ENCODE results near the gene RSPH10B.
"Not testable (repeated sequence)": the region's sequence is repeated elsewhere in the genome, so short reads cannot be mapped to it uniquely, and the experiment has no call there.

Gene RSPH10B

GRCh38 chr7:5970347-5970911 is at the start of gene RSPH10B:
TSS of gene RSPH10B (minus strand) at chr7:5970689. CDS start at chr7:5967116, 3,573 bp downstream.
- in situ Hi-C loops (cut with HindIII; ENCODE audit: low pct_ligation_motif_present, low pct_unique_long_range_greater_than_20kb, low sequenced_read_pairs); DNase-seq: not testable (repeated sequence)

GRCh38 chr7:6016653-6016966 is 46.1 kb upstream of the RSPH10B start:
- in situ Hi-C loops (cut with HindIII; ENCODE audit: low pct_ligation_motif_present, low pct_unique_long_range_greater_than_20kb, low sequenced_read_pairs), result no loop called here

GRCh38 chr7:6015917-6016652 is 45.6 kb upstream of the RSPH10B start:
- peak; percentile 30 for DNase-seq
- in situ Hi-C loops (cut with HindIII; ENCODE audit: low pct_ligation_motif_present, low pct_unique_long_range_greater_than_20kb, low sequenced_read_pairs), result no loop called here

More at GRCh38 chr7:6016653-6016966, 46.1 kb upstream of the RSPH10B start:
- DNase-seq, result no peak

- in situ Hi-C loops (cut with HindIII; ENCODE audit: low pct_ligation_motif_present, low pct_unique_long_range_greater_than_20kb, low sequenced_read_pairs), result no loop called here
- no peak for DNase-seq
Observed at GRCh38 chr7:6012355-6013104, 42.0 kb upstream of the RSPH10B start.

- no peak for DNase-seq
- in situ Hi-C loops (cut with HindIII; ENCODE audit: low pct_ligation_motif_present, low pct_unique_long_range_greater_than_20kb, low sequenced_read_pairs), result no loop called here
Observed at GRCh38 chr7:6011541-6011940, 41.1 kb upstream of the RSPH10B start.

- DNase-seq; in situ Hi-C loops (cut with HindIII; ENCODE audit: low pct_ligation_motif_present, low pct_unique_long_range_greater_than_20kb, low sequenced_read_pairs): not testable (repeated sequence)
Observed at GRCh38 chr7:6010370-6010769, 39.9 kb upstream of the RSPH10B start.

- DNase-seq, result peak; percentile 100
- in situ Hi-C loops (cut with HindIII; ENCODE audit: low pct_ligation_motif_present, low pct_unique_long_range_greater_than_20kb, low sequenced_read_pairs), result no loop called here
Observed at GRCh38 chr7:6008668-6009611, 38.5 kb upstream of the RSPH10B start, which contains the start of the genes AIMP2 and PMS2. TSS of gene AIMP2 (plus strand) at chr7:6009272. CDS start at chr7:6009364, 92 bp downstream. TSS of gene PMS2 (minus strand) at chr7:6009049. CDS start at chr7:6009019, 30 bp downstream.

GRCh38 chr7:6007835-6008590 is 37.5 kb upstream of the RSPH10B start:
- DNase-seq, result peak; percentile 46
- in situ Hi-C loops (cut with HindIII; ENCODE audit: low pct_ligation_motif_present, low pct_unique_long_range_greater_than_20kb, low sequenced_read_pairs), result not testable (repeated sequence)

GRCh38 chr7:6007386-6007785 is 36.9 kb upstream of the RSPH10B start:
- in situ Hi-C loops (cut with HindIII; ENCODE audit: low pct_ligation_motif_present, low pct_unique_long_range_greater_than_20kb, low sequenced_read_pairs), result no loop called here
- peak; percentile 29 for DNase-seq

GRCh38 chr7:5997210-5997808 is 26.8 kb upstream of the RSPH10B start:
- DNase-seq, result peak; percentile 79
- in situ Hi-C loops (cut with HindIII; ENCODE audit: low pct_ligation_motif_present, low pct_unique_long_range_greater_than_20kb, low sequenced_read_pairs), result no loop called here

- DNase-seq; in situ Hi-C loops (cut with HindIII; ENCODE audit: low pct_ligation_motif_present, low pct_unique_long_range_greater_than_20kb, low sequenced_read_pairs): not testable (repeated sequence)
Observed at GRCh38 chr7:5987061-5987460, 16.6 kb upstream of the RSPH10B start.

- in situ Hi-C loops (cut with HindIII; ENCODE audit: low pct_ligation_motif_present, low pct_unique_long_range_greater_than_20kb, low sequenced_read_pairs); DNase-seq: not testable (repeated sequence)
Observed at GRCh38 chr7:5979680-5980314, 9.3 kb upstream of the RSPH10B start.

- in situ Hi-C loops (cut with HindIII; ENCODE audit: low pct_ligation_motif_present, low pct_unique_long_range_greater_than_20kb, low sequenced_read_pairs), result not testable (repeated sequence)
Observed at GRCh38 chr7:5973580-5973979, 3.1 kb upstream of the RSPH10B start.

GRCh38 chr7:5963810-5964209 is 6.7 kb downstream of the RSPH10B start:
- in situ Hi-C loops (cut with HindIII; ENCODE audit: low pct_ligation_motif_present, low pct_unique_long_range_greater_than_20kb, low sequenced_read_pairs); DNase-seq: not testable (repeated sequence)

More at GRCh38 chr7:5973580-5973979, 3.1 kb upstream of the RSPH10B start:
- DNase-seq, result not testable (repeated sequence)

GRCh38 chr7:5963205-5963604 is 7.3 kb downstream of the RSPH10B start:
- DNase-seq; in situ Hi-C loops (cut with HindIII; ENCODE audit: low pct_ligation_motif_present, low pct_unique_long_range_greater_than_20kb, low sequenced_read_pairs): not testable (repeated sequence)

- DNase-seq; in situ Hi-C loops (cut with HindIII; ENCODE audit: low pct_ligation_motif_present, low pct_unique_long_range_greater_than_20kb, low sequenced_read_pairs): not testable (repeated sequence)
Observed at GRCh38 chr7:5934945-5935450, 35.5 kb downstream of the RSPH10B start.

Measured in ACHN (cell line).